GM12878 (cell line): ENCODE measurements around the gene ABHD17C. TPM values are rescaled to one million over a fixed set of nuclear protein-coding genes. Genes with fewer than 3 reads are reported as not detected.

Experiments used
- ATAC-seq: fragments of 200-7000 bp; cut with Tn5 transposase; 3 replicates; pipeline ENCODE4 v1.9.1; 2020; ENCODE audit warnings: mild to moderate bottlenecking, moderate library complexity
- BruUV-seq: library from RNA; stranded (reverse); fragments of 400-500 nt; replicated peaks from 2 replicates; lab custom pipeline; 2021; lab: Mats Ljungman, UMichigan
- CTCF ChIA-PET: fragments of 300-600 bp; sonication (Branson Sonifier 250); formaldehyde crosslinking; extraction: SDS; loops from one replicate; lab custom pipeline; 2021; ENCODE audit warnings: inconsistent platforms; lab: Yijun Ruan, JAX
- POLR2A ChIA-PET: fragments of 350-600 bp; formaldehyde crosslinking; extraction: SDS; loops from one replicate; lab custom pipeline; 2021; ENCODE audit warnings: inconsistent platforms; lab: Charles Lee
- RAD21 ChIA-PET: fragments of 300-600 bp; sonication (Branson Sonifier 250); formaldehyde crosslinking; loops from one replicate; lab custom pipeline; 2023; ENCODE audit warnings: antibody characterized with exemption; ENCODE audit not compliant: unreplicated experiment; lab: Charles Lee
- SMC1A ChIA-PET: fragments of 300-600 bp; sonication (Branson Sonifier 250); formaldehyde crosslinking; loops from one replicate; lab custom pipeline; 2023; ENCODE audit not compliant: unreplicated experiment, uncharacterized antibody; lab: Charles Lee
- DNase-seq: peaks from one replicate; pipeline ENCODE4 v3.0.0-alpha.2; 2011; ENCODE audit warnings: low read depth, low spot score
- FAIRE-seq: peaks from 3 replicates; lab custom pipeline; 2011; peaks lifted over from hg19 to GRCh38; lab: Jason Lieb, UNC
- H2AFZ ChIP-seq: 2 replicates; pipeline ENCODE4 v1.6.0; 2011; ENCODE audit warnings: low read depth, low read length, control low read depth; ENCODE audit not compliant: control insufficient read depth
- H3K27ac ChIP-seq: 2 replicates; pipeline ENCODE4 v1.5.1; 2011; ENCODE audit warnings: control low read depth; ENCODE audit not compliant: control insufficient read depth, insufficient read depth
- H3K27me3 ChIP-seq, 2 experiments: replicated peaks in 1 of 2; 2 replicates each; pipeline versions ENCODE4 v1.6.0 to v1.6.1; 2011; ENCODE audit warnings: low read length in 1 of 2; ENCODE audit not compliant: control insufficient read depth in 2 of 2, insufficient read depth in 2 of 2
- H3K36me3 ChIP-seq, 2 experiments: 2 replicates each; pipeline ENCODE4 v1.5.1; 2011; ENCODE audit warnings: low read length in 1 of 2; ENCODE audit not compliant: control insufficient read depth in 2 of 2, insufficient read depth in 2 of 2
- H3K4me1 ChIP-seq: 2 replicates; pipeline ENCODE4 v1.6.1; 2011; ENCODE audit warnings: mild to moderate bottlenecking, low read length, moderate library complexity, mixed read lengths; ENCODE audit not compliant: control insufficient read depth, insufficient read depth
- H3K4me2 ChIP-seq: 2 replicates; pipeline ENCODE4 v1.6.0; 2011; ENCODE audit warnings: control low read depth; ENCODE audit not compliant: control insufficient read depth, insufficient read depth
- H3K4me3 ChIP-seq: fragments of 200-600 bp; sonication (generic); 2 replicates; pipeline ENCODE4 v1.5.1; 2016
- H3K79me2 ChIP-seq: 2 replicates; pipeline ENCODE4 v1.6.0; 2011; ENCODE audit warnings: low read length; ENCODE audit not compliant: control insufficient read depth, insufficient read depth
- H3K9ac ChIP-seq: 2 replicates; pipeline ENCODE4 v1.8.0; 2011; ENCODE audit warnings: low read length, control low read depth, mixed read lengths; ENCODE audit not compliant: control insufficient read depth, insufficient read depth
- H3K9me3 ChIP-seq: replicated peaks from 3 replicates; pipeline ENCODE4 v1.5.1; 2011; ENCODE audit warnings: mild to moderate bottlenecking, low read length; ENCODE audit not compliant: control insufficient read depth, insufficient read depth
- H4K20me1 ChIP-seq: 2 replicates; pipeline ENCODE4 v1.6.0; 2011; ENCODE audit not compliant: control insufficient read depth, insufficient read depth
- BCL11A ChIP-seq: IDR thresholded peaks from 2 replicates; pipeline ENCODE4 v1.6.1; 2011; ENCODE audit warnings: low read depth, low read length
- BCLAF1 ChIP-seq: fragments of 450-650 bp; IDR thresholded peaks from 2 replicates; pipeline ENCODE4 v1.6.1; 2017; ENCODE audit warnings: antibody characterized with exemption, mild to moderate bottlenecking, moderate library complexity
- BHLHE40 ChIP-seq, 2 experiments: fragments of 450-650 bp in 1 of 2; IDR thresholded peaks; 2 replicates each; pipeline ENCODE4 v1.6.1; 2011 to 2017; ENCODE audit warnings: low read depth in 2 of 2, borderline replicate concordance in 1 of 2, improper control_type of control experiment in 1 of 2, low read length in 1 of 2, mild to moderate bottlenecking in 1 of 2
- CHD1 ChIP-seq: IDR thresholded peaks from 2 replicates; pipeline ENCODE4 v1.6.1; 2012; ENCODE audit warnings: low read depth, low read length, improper control_type of control experiment
- E2F8 ChIP-seq: fragments of 450-650 bp; IDR thresholded peaks from 2 replicates; pipeline ENCODE4 v1.6.1; 2018; ENCODE audit warnings: mild to moderate bottlenecking, low read depth, moderate library complexity; ENCODE audit not compliant: partially characterized antibody
- FOS ChIP-seq: IDR thresholded peaks from 3 replicates; pipeline ENCODE4 v1.6.1; 2011; ENCODE audit warnings: borderline replicate concordance; ENCODE audit not compliant: insufficient read length; ENCODE audit errors: extremely low read depth
- IKZF2 ChIP-seq, 2 experiments: fragments of 450-650 bp; IDR thresholded peaks; 2 replicates each; pipeline ENCODE4 v1.6.1; 2017; ENCODE audit warnings: mild to moderate bottlenecking in 2 of 2, moderate library complexity in 2 of 2
- JUND ChIP-seq: IDR thresholded peaks from 2 replicates; pipeline ENCODE4 v1.6.1; 2012; ENCODE audit warnings: low read depth, mild to moderate bottlenecking, low read length, improper control_type of control experiment, moderate library complexity
- NR2C1 ChIP-seq: fragments of 450-650 bp; IDR thresholded peaks from 2 replicates; pipeline ENCODE4 v1.6.1; 2017; ENCODE audit warnings: antibody characterized with exemption, mild to moderate bottlenecking, moderate library complexity
- SIX5 ChIP-seq: IDR thresholded peaks from 2 replicates; pipeline ENCODE4 v1.6.1; 2011; ENCODE audit warnings: mild to moderate bottlenecking, low read depth, low read length, moderate library complexity; ENCODE audit not compliant: severe bottlenecking
- SMAD1 ChIP-seq: fragments of 450-650 bp; IDR thresholded peaks from 2 replicates; pipeline ENCODE4 v1.6.1; 2018; ENCODE audit warnings: mild to moderate bottlenecking, low read depth; ENCODE audit not compliant: partially characterized antibody
- WGBS: methylation state at CpG from one replicate; pipeline ENCODE4 v1.1.6; 2016; ENCODE audit warnings: low lambda C conversion rate; ENCODE audit not compliant: insufficient replicate concordance, insufficient coverage; ENCODE audit errors: missing lambda C conversion rate; 5-methylcytosine and 5-hydroxymethylcytosine counted together
- in situ Hi-C: fragments of 300-500 bp; cut with MboI; formaldehyde crosslinking; loops from 9 replicates; pipeline ENCODE4 v1.14.3; 2018; ENCODE audit warnings: mixed read lengths
- intact Hi-C: fragments of 100-400 bp; cut with micrococcal nuclease; formaldehyde crosslinking; loops from one replicate; pipeline ENCODE4 v1.14.2; 2022; ENCODE audit not compliant: unreplicated experiment
- polyA plus RNA-seq, 11 experiments: library from polyadenylated mRNA; depleted of rRNA in 4 of 11; unstranded in 6 of 11; stranded (reverse) in 5 of 11; fragments of >200 nt; fragmentation: Nextera tagmentation in 4 of 11; fragmentation: Illumina TruSeq in 1 of 11; extraction: Ambion mirVana in 4 of 11; extraction: Trizol in 1 of 11; gene quantifications; 1 replicate in 1 of 11; 2 replicates in 10 of 11; pipeline versions ENCODE4 v1.2.1 to v1.2.3, GENCODE V29; 2011 to 2016; ENCODE audit warnings: inconsistent platforms in 2 of 11, missing spikeins in 2 of 11, low read depth in 1 of 11
- total RNA-seq, 4 experiments: library from RNA; depleted of rRNA in 3 of 4; stranded (reverse); fragments of >200 nt in 3 of 4; fragmentation: Illumina TruSeq in 1 of 4; extraction: Trizol in 1 of 4; gene quantifications; 2 replicates each; pipeline versions ENCODE4 v1.2.1 to v1.2.3, GENCODE V29; 2013 to 2021
- TF ChIP-seq, protein P1 (sequence below): fragments of 450-650 bp; IDR thresholded peaks from 2 replicates; pipeline ENCODE4 v1.6.1; 2017; ENCODE audit warnings: low read depth, mild to moderate bottlenecking, moderate library complexity

The ABHD17C gene
- total and polyA plus RNA-seq, 10 of the 15 experiments (the other 5 are each of a cell fraction or from before 2014, with no cell fraction given): 0.92 to 11.4 (median 5.5) TPM

- 18% methylated on average over 45 of the region's 45 CpGs for WGBS
- no peak overlapping the region for H3K27ac ChIP-seq
- no peaks in the 10 kb centered on the region for H3K79me2 ChIP-seq
- no peaks in the 10 kb centered on the region for H3K4me1 ChIP-seq
- no peak overlapping the region for H2AFZ ChIP-seq
- no peaks in the 10 kb centered on the region for H3K36me3 ChIP-seq
- intact Hi-C loops: no loop called here
- ATAC-seq (no peak), FAIRE-seq (no peak), DNase-seq (no peak)
- H3K9ac ChIP-seq: no peak overlapping the region
- ChIA-PET POLR2A (no interaction called here), CTCF (interaction anchor here (1.0 to 7.4 kb wide), 3 partner anchors 76 to 322 kb away, joined by 3 to 130 read pairs (median 10); no protein-coding TSS in a partner anchor), RAD21 (interaction anchor here (0.6 to 1.9 kb wide), 6 partner anchors 16 to 486 kb away, joined by 3 to 10 read pairs (median 3); no protein-coding TSS in a partner anchor), SMC1A (interaction anchor here (0.7 to 0.9 kb wide), 2 partner anchors 190 to 208 kb away, joined by 3 read pairs; no protein-coding TSS in a partner anchor)
- BruUV-seq: no TSS peak
- no peak overlapping the region for H3K4me3 ChIP-seq
- H3K4me2 ChIP-seq: no peak overlapping the region
- in situ Hi-C loops: loop anchor here (5.0 to 10.0 kb wide), 2 partner anchors 215 to 323 kb away; no protein-coding TSS in a partner anchor
- H3K9me3 ChIP-seq: no peaks in the 10 kb centered on the region
- peaks cover 18 to 20% of the 10 kb centered on the region in 2 experiments for H3K27me3 ChIP-seq
- no peaks in the 10 kb centered on the region for H4K20me1 ChIP-seq
- TF ChIP-seq IKZF2 (IDR thresholded peaks at IDR 0.05) (no peak), FOS (no peak), SMAD1 (no peak), JUND (no peak), BCLAF1 (no peak), NR2C1 (no peak), SIX5 (no peak), BHLHE40 (IDR thresholded peaks at IDR 0.05; ENCODE audit: borderline replicate concordance in 1 of 2, low read depth in 2 of 2, low read length in 1 of 2) (no peak), CHD1 (no peak), E2F8 (no peak), BCL11A (no peak)
- TF ChIP-seq, protein P1, sequence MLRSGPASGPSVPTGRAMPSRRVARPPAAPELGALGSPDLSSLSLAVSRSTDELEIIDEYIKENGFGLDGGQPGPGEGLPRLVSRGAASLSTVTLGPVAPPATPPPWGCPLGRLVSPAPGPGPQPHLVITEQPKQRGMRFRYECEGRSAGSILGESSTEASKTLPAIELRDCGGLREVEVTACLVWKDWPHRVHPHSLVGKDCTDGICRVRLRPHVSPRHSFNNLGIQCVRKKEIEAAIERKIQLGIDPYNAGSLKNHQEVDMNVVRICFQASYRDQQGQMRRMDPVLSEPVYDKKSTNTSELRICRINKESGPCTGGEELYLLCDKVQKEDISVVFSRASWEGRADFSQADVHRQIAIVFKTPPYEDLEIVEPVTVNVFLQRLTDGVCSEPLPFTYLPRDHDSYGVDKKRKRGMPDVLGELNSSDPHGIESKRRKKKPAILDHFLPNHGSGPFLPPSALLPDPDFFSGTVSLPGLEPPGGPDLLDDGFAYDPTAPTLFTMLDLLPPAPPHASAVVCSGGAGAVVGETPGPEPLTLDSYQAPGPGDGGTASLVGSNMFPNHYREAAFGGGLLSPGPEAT: no peak
Measured at GRCh38 chr15:80779658-80780415, 84.7 kb downstream of the ABHD17C start.
